K562 (cell line): ENCODE results near the gene TDO2.

Experiments
- BHLHE40 ChIP-seq: IDR thresholded peaks from 2 replicates; pipeline ENCODE4 v1.6.1; 2011; ENCODE audit warnings: low read length, improper control_type of control experiment
- FOXK2 ChIP-seq, 2 experiments: fragments of 450-650 bp; IDR thresholded peaks in 1 of 2; conservative IDR thresholded peaks in 1 of 2; 2 replicates each; pipeline ENCODE4 v1.6.1; 2016; ENCODE audit warnings: low read depth in 2 of 2, mild to moderate bottlenecking in 1 of 2
- MAFK ChIP-seq: IDR thresholded peaks from 2 replicates; pipeline ENCODE4 v1.6.1; 2011; ENCODE audit warnings: low read length, improper control_type of control experiment
- MCM7 ChIP-seq, 2 experiments: fragments of 450-650 bp; IDR thresholded peaks; 2 replicates each; pipeline ENCODE4 v1.6.1; 2016 to 2018
- RBBP5 ChIP-seq: fragments of 200-600 bp; sonication (generic); IDR thresholded peaks from 2 replicates; pipeline ENCODE4 v1.6.1; 2012; ENCODE audit warnings: borderline replicate concordance, mild to moderate bottlenecking, low read length, control low read depth, inconsistent platforms; ENCODE audit not compliant: insufficient read depth, poor library complexity, severe bottlenecking
- U2AF1 ChIP-seq: fragments of 200-400 bp; formaldehyde crosslinking; optimal IDR thresholded peaks from 2 replicates; pipeline ENCODE3; 2017; ENCODE audit warnings: mild to moderate bottlenecking, low read depth, low read length, moderate library complexity
- ZBTB11 ChIP-seq, 3 experiments: fragments of 200-800 bp in 1 of 3; fragments of 250-450 bp in 1 of 3; fragments of 450-650 bp in 1 of 3; sonication (Bioruptor Pico) in 1 of 3; sonication (Bioruptor generic) in 1 of 3; formaldehyde crosslinking in 1 of 3; IDR thresholded peaks; 2 replicates each; pipeline versions ENCODE4 v1.6.1 to v1.8.0; 2016 to 2022; ENCODE audit warnings: mild to moderate bottlenecking in 2 of 3, missing genetic modification characterization in 2 of 3, missing compliant biosample characterization in 1 of 3, moderate library complexity in 1 of 3
- ZNF217 ChIP-seq: sonication (generic); formaldehyde crosslinking; IDR thresholded peaks from 2 replicates; pipeline ENCODE4 v1.8.0; 2022; ENCODE audit warnings: mild to moderate bottlenecking, missing genetic modification reagents

GRCh38 chr4:155889031-155889793 lies 14.3 kb upstream of the TDO2 start:
- TF ChIP-seq BHLHE40 (no peak), FOXK2 (conservative IDR thresholded peaks at IDR 0.05 in 1 of 2, IDR thresholded peaks at IDR 0.05 in 1 of 2; ENCODE audit: low read depth in 2 of 2) (no peak), MCM7 (IDR thresholded peaks at IDR 0.05) (no peak), U2AF1 (no peak), ZNF217 (CRISPR knock-in tag) (no peak), RBBP5 (no peak), ZBTB11 (CRISPR knock-in tag; IDR thresholded peaks at IDR 0.05) (no peak), MAFK (no peak)
